NCI-H146 (cell line): Measurements from ENCODE around the gene ZNF582.
"Not testable (repeated sequence)": the region's sequence is repeated elsewhere in the genome, so short reads cannot be mapped to it uniquely, and the experiment has no call there.

Experiments
- DNase-seq: peaks from one replicate; lab custom pipeline; 2025; lab: John Stamatoyannopoulos, UW

The ZNF582 gene

DNA sequence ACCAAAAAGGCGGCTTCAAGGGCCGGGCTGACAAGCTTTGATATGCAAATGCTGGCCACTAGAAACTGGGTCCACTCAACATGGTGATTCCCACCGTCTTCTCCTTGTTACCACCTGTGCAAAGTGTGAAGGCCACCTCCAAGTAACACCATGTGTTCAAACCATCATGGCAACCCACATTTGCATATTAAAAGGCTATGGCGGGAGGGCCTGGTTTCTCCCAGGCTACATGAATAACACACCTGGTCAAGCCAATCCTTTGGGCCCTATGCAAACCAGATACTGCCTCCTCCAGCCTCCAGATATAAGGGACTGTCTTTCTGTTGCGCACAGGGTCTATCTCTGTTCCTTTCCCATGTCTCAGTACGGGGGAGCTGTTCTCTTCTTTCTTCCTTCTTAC lies 42.1 kb downstream of the ZNF582 start:
- no peak for DNase-seq

DNA sequence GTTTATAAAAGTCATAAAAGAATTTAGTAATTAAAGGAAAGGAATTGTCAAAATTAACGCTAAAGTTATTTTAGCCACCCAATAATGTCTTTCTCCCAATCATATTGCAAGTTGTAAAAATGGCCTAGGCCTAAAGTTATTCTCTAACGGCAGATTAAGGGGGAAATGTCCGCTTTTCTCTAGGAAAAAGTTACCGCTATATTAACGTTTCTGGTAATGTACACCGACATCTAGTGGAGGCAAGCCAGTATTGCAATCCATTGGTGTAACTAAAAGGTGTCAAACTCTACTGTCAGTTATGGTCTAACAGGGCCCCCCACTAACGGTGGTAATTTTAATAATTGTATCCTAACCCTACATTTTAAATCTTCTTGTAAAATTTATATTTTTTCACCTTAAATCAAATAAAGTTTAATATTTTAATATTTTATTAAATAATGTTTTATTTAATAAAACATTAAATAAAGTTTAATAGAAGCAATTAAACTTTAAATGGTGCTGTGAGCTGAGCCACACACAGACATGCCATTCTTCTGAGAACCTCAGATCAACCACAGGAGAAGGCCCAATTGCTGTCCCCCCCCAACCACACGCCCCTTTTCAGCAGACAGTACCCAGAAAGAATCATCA lies 42.8 kb downstream of the ZNF582 start:
- DNase-seq = peak; percentile 25

DNA sequence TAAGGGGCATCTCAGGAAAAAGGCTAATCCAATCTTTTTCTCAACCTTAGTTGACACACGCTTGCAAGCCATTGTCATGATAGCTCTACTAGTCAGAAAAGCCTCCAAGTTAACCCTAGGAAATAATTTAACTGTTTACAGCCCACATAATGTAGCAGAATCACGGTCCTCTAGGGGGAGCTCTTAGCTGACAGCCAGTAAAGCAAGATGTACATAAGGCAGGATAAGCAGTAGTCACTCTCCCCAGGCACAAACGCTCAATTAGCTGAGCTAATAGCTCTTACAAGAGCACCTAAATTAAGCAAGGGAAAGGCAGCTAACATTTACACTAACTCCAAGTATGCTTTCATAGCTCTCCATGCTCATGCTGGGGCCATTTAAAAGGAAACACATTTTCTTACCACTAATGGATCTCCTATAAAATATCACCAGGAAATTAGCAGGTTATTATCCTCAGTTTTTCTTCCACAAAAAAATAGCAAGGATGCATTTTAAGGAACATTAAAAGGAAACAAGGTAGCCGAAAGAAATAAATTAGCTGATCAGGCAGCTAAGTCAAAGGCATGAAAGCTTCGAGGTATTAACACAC lies 45.0 kb downstream of the ZNF582 start:
- peak; percentile 9 for DNase-seq

DNA sequence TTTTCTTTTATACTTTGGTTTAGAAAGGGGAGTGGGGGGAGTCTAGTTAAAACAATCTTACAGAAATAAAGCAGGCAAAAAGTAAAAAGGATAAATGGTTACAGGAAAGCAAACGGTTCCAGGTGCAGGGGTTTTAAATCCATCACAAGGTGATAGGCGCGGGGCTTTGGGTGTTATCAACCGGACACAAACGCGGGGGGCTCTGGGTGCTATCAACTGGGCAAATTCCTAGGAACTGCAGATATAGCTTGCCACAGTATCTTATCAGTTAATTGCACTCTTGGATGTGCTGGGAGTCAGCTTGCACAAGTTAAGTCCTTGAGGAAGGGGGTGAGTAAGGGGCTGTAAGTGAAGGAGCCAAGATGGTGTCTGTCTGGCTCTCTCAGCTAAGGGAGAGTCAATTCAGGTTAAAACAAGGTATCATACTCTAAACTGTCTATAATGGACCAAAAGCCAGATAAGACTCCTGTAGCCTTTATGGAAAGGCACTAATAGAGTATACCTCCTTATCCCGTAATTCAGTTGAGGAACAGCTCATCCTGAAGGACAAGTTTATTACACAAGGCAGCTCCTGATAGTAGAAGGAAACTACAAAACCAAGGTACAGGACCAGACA lies 46.1 kb downstream of the ZNF582 start:
- no peak for DNase-seq

DNA sequence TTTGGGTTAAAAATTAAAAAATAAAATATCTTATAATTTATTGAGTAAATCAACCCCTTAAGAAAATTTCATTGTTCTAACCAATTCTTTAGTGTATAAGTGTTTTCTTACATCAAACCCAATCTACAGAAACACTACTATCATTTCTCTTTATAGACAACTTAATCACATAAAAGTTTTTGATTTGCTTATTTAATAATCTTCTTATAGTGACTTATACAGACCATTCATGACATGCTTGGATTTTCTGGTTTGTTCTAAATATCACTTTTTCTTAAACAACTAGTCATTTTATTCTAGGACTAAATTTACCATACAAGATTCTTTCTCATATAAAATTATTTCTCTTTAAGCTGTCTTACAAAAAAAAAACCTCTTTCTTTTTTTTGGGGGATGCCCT lies 51.4 kb downstream of the ZNF582 start:
- no peak for DNase-seq

DNA sequence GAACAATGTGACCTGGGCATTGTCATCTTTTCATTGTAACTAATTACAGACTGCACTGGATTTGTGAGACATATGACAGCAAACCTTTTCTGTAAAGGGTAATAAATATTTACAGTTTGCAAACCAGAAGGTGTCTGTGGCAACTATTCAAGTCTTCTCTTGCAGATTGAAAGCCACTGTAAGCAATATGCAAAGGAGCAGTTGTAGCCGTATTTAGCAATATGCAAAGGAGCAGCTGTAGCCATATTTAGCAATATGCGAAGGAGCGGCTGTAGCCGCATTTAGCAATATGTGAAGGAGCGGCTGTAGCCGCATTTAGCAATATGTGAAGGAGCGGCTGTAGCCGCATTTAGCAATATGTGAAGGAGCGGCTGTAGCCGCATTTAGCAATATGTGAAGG lies 54.3 kb downstream of the ZNF582 start:
- not testable (repeated sequence) for DNase-seq

DNA sequence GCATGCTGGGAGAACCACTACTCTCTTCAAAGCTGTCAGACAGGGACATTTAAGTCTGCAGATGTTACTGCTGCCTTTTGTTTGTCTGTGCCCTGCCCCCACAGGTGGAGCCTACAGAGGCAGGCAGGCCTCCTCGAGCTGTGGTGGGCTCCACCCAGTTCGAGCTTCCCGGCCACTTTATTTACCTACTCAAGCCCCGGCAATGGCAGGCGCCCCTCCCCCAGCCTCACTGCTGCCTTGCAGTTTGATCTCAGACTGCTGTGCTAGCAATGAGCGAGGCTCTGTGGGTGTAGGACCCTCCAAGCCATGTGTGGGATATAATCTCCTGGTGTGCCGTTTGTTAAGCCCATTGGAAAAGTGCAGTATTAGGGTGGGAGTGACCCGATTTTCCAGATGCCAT lies 56.3 kb downstream of the ZNF582 start:
- not testable (repeated sequence) for DNase-seq

DNA sequence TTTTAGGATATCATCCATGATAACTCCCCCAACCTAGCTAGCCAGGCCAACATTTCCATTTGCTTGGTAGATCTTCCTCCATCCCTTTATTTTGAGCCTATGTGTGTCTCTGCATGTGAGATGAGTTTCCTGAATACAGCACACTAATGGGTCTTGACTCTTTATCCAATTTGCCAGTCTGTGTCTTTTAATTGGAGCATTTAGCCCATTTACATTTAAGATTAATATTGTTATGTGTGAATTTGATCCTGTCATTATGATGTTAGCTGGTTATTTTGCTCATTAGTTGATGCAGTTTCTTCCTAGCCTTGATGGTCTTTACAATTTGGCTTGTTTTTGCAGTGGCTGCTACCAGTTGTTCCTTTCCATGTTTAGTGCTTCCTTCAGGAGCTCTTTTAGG lies 58.0 kb downstream of the ZNF582 start:
- not testable (repeated sequence) for DNase-seq

DNA sequence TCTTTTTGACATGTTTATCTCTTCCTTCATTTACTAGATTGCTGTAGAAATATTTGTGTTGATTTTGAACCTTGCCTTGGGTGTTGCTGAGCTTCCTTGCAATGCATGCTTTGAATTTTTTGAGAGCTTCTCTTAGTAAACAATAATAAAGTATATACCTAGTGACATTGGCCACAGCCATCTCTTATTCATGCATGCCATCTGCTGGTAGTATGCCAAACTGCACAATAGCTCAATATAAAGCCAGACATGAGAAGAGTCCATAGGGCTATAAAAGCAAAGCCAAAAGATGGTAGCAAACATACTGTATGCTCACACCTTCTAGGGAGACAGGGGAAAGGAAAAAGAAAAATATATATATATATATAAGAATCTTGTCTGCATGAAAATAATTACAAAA lies 59.8 kb downstream of the ZNF582 start:
- DNase-seq = peak; percentile 37
